HepG2 (cell line): Measurements from ENCODE around the gene SYT13.

ENCODE experiments used
- CBX1 ChIP-seq: IDR thresholded peaks from one replicate; pipeline ENCODE4 v1.6.1; 2016; ENCODE audit warnings: antibody characterized with exemption, low read depth
- CBX2 ChIP-seq, 2 experiments: fragments of 200-600 bp in 1 of 2; sonication (generic); formaldehyde crosslinking in 1 of 2; IDR thresholded peaks; 2 replicates each; pipeline versions ENCODE4 v1.7.0 to v1.8.1; 2018 to 2022; ENCODE audit warnings: low read depth in 2 of 2, low read length in 1 of 2, mild to moderate bottlenecking in 1 of 2, missing genetic modification reagents in 1 of 2
- CTCF ChIP-seq: sonication (generic); formaldehyde crosslinking; IDR thresholded peaks from 2 replicates; pipeline ENCODE4 v1.5.0; 2020; ENCODE audit warnings: mild to moderate bottlenecking, missing genetic modification reagents, moderate library complexity
- ELF4 ChIP-seq: sonication (generic); formaldehyde crosslinking; IDR thresholded peaks from 2 replicates; pipeline ENCODE4 v1.5.0; 2020; ENCODE audit warnings: missing genetic modification reagents, mild to moderate bottlenecking, moderate library complexity, borderline replicate concordance
- FOXK2 ChIP-seq: fragments of 450-650 bp; IDR thresholded peaks from 2 replicates; pipeline ENCODE4 v1.6.1; 2016
- MYNN ChIP-seq: sonication (generic); formaldehyde crosslinking; IDR thresholded peaks from 2 replicates; pipeline ENCODE4 v1.4.0; 2020; ENCODE audit warnings: mild to moderate bottlenecking, low read depth, missing genetic modification reagents
- PHF20 ChIP-seq: sonication (generic); formaldehyde crosslinking; IDR thresholded peaks from 2 replicates; pipeline ENCODE4 v1.5.0; 2020; ENCODE audit warnings: mild to moderate bottlenecking, missing genetic modification reagents
- ZFP90 ChIP-seq: sonication (generic); formaldehyde crosslinking; IDR thresholded peaks from 2 replicates; pipeline ENCODE4 v1.8.0; 2022; ENCODE audit warnings: missing genetic modification reagents, mild to moderate bottlenecking, inconsistent platforms, borderline replicate concordance

- TF ChIP-seq PHF20 (CRISPR knock-in tag): no peak
- TF ChIP-seq FOXK2: no peak
- TF ChIP-seq MYNN: no peak
- TF ChIP-seq CBX1: no peak
- TF ChIP-seq ZFP90: no peak
- no peak for TF ChIP-seq ELF4
- no peak for TF ChIP-seq CTCF (CRISPR knock-in tag)
- no peak for TF ChIP-seq CBX2 (IDR thresholded peaks at IDR 0.05; ENCODE audit: low read depth, low read length)
- no peak for TF ChIP-seq CBX2 (CRISPR knock-in tag; IDR thresholded peaks at IDR 0.05; ENCODE audit: low read depth)
Measured at GRCh38 chr11:45273509-45273908, 12.6 kb downstream of the SYT13 start.
